Endothelial cell (in vitro differentiated cells): ENCODE data around the gene RAP1GAP. TPM values are rescaled to one million over a fixed set of nuclear protein-coding genes. Genes with fewer than 3 reads are reported as not detected.

Source experiments
- DNase-seq: peaks from one replicate; pipeline ENCODE4 v3.0.0; 2021; ENCODE audit warnings: low spot score
- H3K27ac Mint-ChIP-seq: one replicate; pipeline ENCODE4 v1.8.0; 2021; ENCODE audit warnings: mixed read lengths, inconsistent platforms; ENCODE audit not compliant: unreplicated experiment
- H3K27me3 Mint-ChIP-seq: one replicate; pipeline ENCODE4 v1.8.0; 2021; ENCODE audit warnings: mild to moderate bottlenecking, moderate library complexity, mixed read lengths, inconsistent platforms; ENCODE audit not compliant: unreplicated experiment
- H3K36me3 Mint-ChIP-seq: one replicate; pipeline ENCODE4 v1.8.0; 2021; ENCODE audit warnings: mild to moderate bottlenecking, low read depth, mixed read lengths, inconsistent platforms; ENCODE audit not compliant: unreplicated experiment
- H3K4me1 Mint-ChIP-seq: one replicate; pipeline ENCODE4 v1.8.0; 2021; ENCODE audit warnings: mild to moderate bottlenecking, mixed read lengths, inconsistent platforms; ENCODE audit not compliant: unreplicated experiment
- H3K4me3 Mint-ChIP-seq: one replicate; pipeline ENCODE4 v1.8.0; 2021; ENCODE audit warnings: mild to moderate bottlenecking, mixed read lengths, inconsistent platforms; ENCODE audit not compliant: unreplicated experiment
- H3K9me3 Mint-ChIP-seq: one replicate; pipeline ENCODE4 v1.8.0; 2021; ENCODE audit warnings: mixed read lengths, inconsistent platforms; ENCODE audit not compliant: unreplicated experiment
- total RNA-seq: library from RNA; stranded (reverse); fragmentation: NEBNext Ultra II Directional; extraction: Animal tissue kit (Norgen Biotek cat#: 25700); gene quantifications from one replicate; pipeline ENCODE4 v1.2.1, GENCODE V29; 2021; ENCODE audit not compliant: unreplicated experiment
- TF ChIP-seq, protein P1 (sequence below): fragments of 200-600 bp; sonication (generic); IDR thresholded peaks from one replicate; pipeline ENCODE4 v1.5.0; 2021; ENCODE audit warnings: antibody characterized with exemption; ENCODE audit not compliant: unreplicated experiment

RAP1GAP gene
- total RNA-seq, 1 donor from 2014 or later, result 0.56 TPM

DNA sequence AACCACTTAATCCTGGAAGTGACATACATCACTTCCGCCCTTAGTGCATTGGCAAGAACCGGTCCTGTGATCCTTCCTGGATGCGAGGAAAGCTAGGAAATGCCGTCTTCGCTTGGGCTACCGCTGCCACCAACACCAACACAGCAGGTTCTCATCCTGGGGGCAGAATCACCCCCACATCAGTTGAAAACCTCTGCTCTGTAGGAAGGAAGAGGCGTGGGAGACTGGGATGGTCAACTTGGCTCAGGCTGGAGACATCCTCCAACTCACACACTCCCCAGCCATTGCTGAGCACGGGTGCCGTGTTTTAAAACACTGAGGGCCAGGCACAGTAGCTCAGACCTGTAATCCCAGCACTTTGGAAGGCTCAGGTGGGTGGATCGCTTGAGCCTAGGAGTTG is 85.1 kb downstream of the RAP1GAP start:
- H3K4me3 Mint-ChIP-seq, result no peak overlapping the region
- no peak for DNase-seq
- TF ChIP-seq, protein P1, sequence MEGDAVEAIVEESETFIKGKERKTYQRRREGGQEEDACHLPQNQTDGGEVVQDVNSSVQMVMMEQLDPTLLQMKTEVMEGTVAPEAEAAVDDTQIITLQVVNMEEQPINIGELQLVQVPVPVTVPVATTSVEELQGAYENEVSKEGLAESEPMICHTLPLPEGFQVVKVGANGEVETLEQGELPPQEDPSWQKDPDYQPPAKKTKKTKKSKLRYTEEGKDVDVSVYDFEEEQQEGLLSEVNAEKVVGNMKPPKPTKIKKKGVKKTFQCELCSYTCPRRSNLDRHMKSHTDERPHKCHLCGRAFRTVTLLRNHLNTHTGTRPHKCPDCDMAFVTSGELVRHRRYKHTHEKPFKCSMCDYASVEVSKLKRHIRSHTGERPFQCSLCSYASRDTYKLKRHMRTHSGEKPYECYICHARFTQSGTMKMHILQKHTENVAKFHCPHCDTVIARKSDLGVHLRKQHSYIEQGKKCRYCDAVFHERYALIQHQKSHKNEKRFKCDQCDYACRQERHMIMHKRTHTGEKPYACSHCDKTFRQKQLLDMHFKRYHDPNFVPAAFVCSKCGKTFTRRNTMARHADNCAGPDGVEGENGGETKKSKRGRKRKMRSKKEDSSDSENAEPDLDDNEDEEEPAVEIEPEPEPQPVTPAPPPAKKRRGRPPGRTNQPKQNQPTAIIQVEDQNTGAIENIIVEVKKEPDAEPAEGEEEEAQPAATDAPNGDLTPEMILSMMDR, result no peak

DNA sequence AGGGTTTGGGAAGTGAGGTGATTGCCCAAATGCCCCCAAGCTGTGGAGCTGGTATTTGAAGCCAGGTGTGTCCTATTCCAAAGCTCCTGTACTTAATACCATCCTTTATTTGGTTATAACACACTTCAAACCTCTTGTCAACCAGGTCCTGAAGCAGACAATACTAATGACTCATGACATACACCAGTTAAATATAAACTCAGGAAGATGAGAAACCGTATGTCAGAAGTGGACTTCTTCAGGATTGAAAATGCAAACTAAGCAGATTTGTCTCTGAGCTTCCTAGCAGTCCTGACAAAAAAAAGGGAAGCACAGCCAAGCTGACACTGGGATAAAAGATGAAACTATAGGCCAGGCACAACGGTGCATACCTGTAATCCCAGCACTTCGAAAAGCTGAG is 89.4 kb downstream of the RAP1GAP start:
- H3K4me1 Mint-ChIP-seq, result peaks cover 4% of the 10 kb centered on the region
- no peak overlapping the region for H3K27ac Mint-ChIP-seq
- no peaks in the 10 kb centered on the region for H3K9me3 Mint-ChIP-seq
- no peak overlapping the region for H3K4me3 Mint-ChIP-seq
- TF ChIP-seq, protein P1, result no peak
- DNase-seq, result no peak
- H3K36me3 Mint-ChIP-seq, result no peaks in the 10 kb centered on the region
- H3K27me3 Mint-ChIP-seq, result peaks cover 4% of the 10 kb centered on the region

More for the DNA sequence above, 85.1 kb downstream of the RAP1GAP start:
- H3K36me3 Mint-ChIP-seq, result no peaks in the 10 kb centered on the region
- H3K9me3 Mint-ChIP-seq, result no peaks in the 10 kb centered on the region
- no peak overlapping the region for H3K27ac Mint-ChIP-seq
- H3K27me3 Mint-ChIP-seq, result peaks cover 6% of the 10 kb centered on the region
- peaks cover 7% of the 10 kb centered on the region for H3K4me1 Mint-ChIP-seq

GRCh38 chr1:21577933-21578332 is 91.2 kb downstream of the RAP1GAP start:
- TF ChIP-seq, protein P1, result no peak
- no peak for DNase-seq
- Mint-ChIP-seq H3K36me3 (no peaks in the 10 kb centered on the region), H3K27ac (no peak overlapping the region), H3K9me3 (no peaks in the 10 kb centered on the region), H3K4me1 (peaks cover 13% of the 10 kb centered on the region), H3K4me3 (no peak overlapping the region), H3K27me3 (peaks cover 4% of the 10 kb centered on the region)

- Mint-ChIP-seq H3K27me3 (peaks cover 4% of the 10 kb centered on the region), H3K27ac (no peak overlapping the region), H3K4me1 (peaks cover 10% of the 10 kb centered on the region), H3K4me3 (no peak overlapping the region), H3K36me3 (no peaks in the 10 kb centered on the region), H3K9me3 (no peaks in the 10 kb centered on the region)
- TF ChIP-seq, protein P1, result no peak
- DNase-seq, result no peak
Observed at GRCh38 chr1:21577324-21577723, 91.8 kb downstream of the RAP1GAP start.

DNA sequence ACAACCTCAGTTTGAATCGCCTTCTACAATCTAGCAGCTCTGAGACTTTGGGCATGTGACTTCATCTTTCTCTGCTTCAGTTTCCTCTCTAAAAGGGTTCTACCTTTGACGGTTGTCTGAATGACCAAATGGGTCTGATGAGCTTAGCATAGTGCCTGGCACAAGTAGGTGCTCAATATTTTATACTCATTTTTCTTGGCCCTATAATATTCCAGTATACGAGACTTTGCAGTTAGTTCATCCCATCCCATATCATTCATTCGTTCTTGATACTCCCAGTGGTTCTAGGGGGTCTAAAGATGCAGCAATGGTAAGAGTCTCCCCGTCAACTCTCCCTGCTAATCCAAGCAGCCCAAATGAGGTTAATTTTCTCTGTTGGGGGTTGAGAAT is 92.4 kb downstream of the RAP1GAP start:
- TF ChIP-seq, protein P1, result no peak
- no peaks in the 10 kb centered on the region for H3K9me3 Mint-ChIP-seq
- peaks cover 10% of the 10 kb centered on the region for H3K4me1 Mint-ChIP-seq
- H3K4me3 Mint-ChIP-seq, result no peak overlapping the region
- H3K36me3 Mint-ChIP-seq, result no peaks in the 10 kb centered on the region
- DNase-seq, result no peak
- no peak overlapping the region for H3K27ac Mint-ChIP-seq
- peaks cover 4% of the 10 kb centered on the region for H3K27me3 Mint-ChIP-seq
